Tibial artery (tissue), 4 donors: ENCODE measurements around the gene APOBEC3B.
"Not testable (repeated sequence)": the region's sequence is repeated elsewhere in the genome, so short reads cannot be mapped to it uniquely, and the experiment has no call there.

Source experiments
- DNase-seq, 2 donors: peaks; one replicate each; pipeline ENCODE4 v3.0.0-alpha.2; 2019
- H3K27ac ChIP-seq, 2 donors: fragments of 200-600 bp; sonication (generic) in 1 of 2; 1 replicate in 1 of 2; 2 replicates in 1 of 2; pipeline ENCODE4 v1.5.1; 2018 to 2019; ENCODE audit warnings: mild to moderate bottlenecking in 1 of 2
- H3K27me3 ChIP-seq, 2 donors: fragments of 200-600 bp; sonication (generic) in 1 of 2; one replicate each; pipeline versions ENCODE4 v1.5.1 to v1.6.0; 2016 to 2019
- H3K36me3 ChIP-seq, 3 donors: fragments of 200-600 bp; sonication (generic) in 2 of 3; one replicate each; pipeline ENCODE4 v1.5.1; 2016 to 2019; ENCODE audit warnings: mild to moderate bottlenecking in 2 of 3
- H3K4me1 ChIP-seq, 4 donors: fragments of 200-600 bp; sonication (generic) in 2 of 4; 1 replicate in 3 of 4; 2 replicates in 1 of 4; pipeline ENCODE4 v1.5.1; 2016 to 2019
- H3K4me3 ChIP-seq, 2 donors: fragments of 200-600 bp; sonication (generic) in 1 of 2; 1 replicate in 1 of 2; 2 replicates in 1 of 2; pipeline ENCODE4 v1.5.1; 2018 to 2019; ENCODE audit warnings: mild to moderate bottlenecking in 2 of 2
- H3K9me3 ChIP-seq, 3 donors: fragments of 200-600 bp; sonication (generic) in 1 of 3; one replicate each; pipeline ENCODE4 v1.5.1; 2016 to 2019
- CTCF ChIP-seq, 2 experiments: fragments of 200-600 bp in 1 of 2; fragments of 450-650 bp in 1 of 2; IDR thresholded peaks; one replicate each; pipeline ENCODE4 v1.5.1; 2017 to 2019; ENCODE audit warnings: antibody characterized with exemption in 2 of 2, mild to moderate bottlenecking in 1 of 2, moderate library complexity in 1 of 2
- intact Hi-C: fragments of 100-400 bp; cut with DNase I; formaldehyde crosslinking; loops from one replicate; pipeline ENCODE4 v1.15.0; 2023; ENCODE audit warnings: low total_unique reads

Gene APOBEC3B

GRCh38 chr22:38971791-38972190, 10.4 kb upstream of the APOBEC3B start:
- H3K4me1 ChIP-seq: no peaks in the 10 kb centered on the region
- H3K36me3 ChIP-seq: no peaks in the 10 kb centered on the region
- DNase-seq: no peak
- intact Hi-C loops: no loop called here
- no peak for TF ChIP-seq CTCF (IDR thresholded peaks at IDR 0.05)
- no peak overlapping the region for H3K27ac ChIP-seq
- H3K4me3 ChIP-seq: no peak overlapping the region
- peaks cover 0 to 11% of the 10 kb centered on the region in 2 donors for H3K27me3 ChIP-seq
- H3K9me3 ChIP-seq: no peaks in the 10 kb centered on the region

DNA sequence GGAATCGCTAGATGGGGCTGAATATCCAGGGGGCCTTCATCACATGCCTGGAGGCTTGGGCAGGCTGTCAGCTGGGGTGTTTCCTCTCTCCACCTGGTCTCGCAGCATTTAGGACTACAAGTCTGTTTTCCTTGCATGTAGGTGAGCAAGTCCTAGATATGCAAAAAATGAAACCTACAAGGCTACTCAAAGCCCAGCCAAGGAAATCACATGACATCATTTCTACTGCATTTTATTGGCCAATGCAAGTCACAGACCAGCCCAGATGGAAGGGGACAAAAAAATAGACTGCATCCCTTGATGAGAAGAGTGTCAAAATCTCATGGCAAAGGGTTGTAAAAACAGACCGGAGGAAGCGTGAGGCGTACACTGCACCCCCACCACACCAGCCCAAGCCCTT, 9.6 kb upstream of the APOBEC3B start:
- intact Hi-C loops: no loop called here
- Histone ChIP-seq H3K9me3 (no peaks in the 10 kb centered on the region), H3K4me1 (no peaks in the 10 kb centered on the region), H3K4me3 (no peak overlapping the region), H3K27me3 (peaks cover 0 to 5% of the 10 kb centered on the region in 2 donors), H3K27ac (no peak overlapping the region), H3K36me3 (no peaks in the 10 kb centered on the region)
- TF ChIP-seq CTCF (IDR thresholded peaks at IDR 0.05): no peak
- no peak for DNase-seq

DNA sequence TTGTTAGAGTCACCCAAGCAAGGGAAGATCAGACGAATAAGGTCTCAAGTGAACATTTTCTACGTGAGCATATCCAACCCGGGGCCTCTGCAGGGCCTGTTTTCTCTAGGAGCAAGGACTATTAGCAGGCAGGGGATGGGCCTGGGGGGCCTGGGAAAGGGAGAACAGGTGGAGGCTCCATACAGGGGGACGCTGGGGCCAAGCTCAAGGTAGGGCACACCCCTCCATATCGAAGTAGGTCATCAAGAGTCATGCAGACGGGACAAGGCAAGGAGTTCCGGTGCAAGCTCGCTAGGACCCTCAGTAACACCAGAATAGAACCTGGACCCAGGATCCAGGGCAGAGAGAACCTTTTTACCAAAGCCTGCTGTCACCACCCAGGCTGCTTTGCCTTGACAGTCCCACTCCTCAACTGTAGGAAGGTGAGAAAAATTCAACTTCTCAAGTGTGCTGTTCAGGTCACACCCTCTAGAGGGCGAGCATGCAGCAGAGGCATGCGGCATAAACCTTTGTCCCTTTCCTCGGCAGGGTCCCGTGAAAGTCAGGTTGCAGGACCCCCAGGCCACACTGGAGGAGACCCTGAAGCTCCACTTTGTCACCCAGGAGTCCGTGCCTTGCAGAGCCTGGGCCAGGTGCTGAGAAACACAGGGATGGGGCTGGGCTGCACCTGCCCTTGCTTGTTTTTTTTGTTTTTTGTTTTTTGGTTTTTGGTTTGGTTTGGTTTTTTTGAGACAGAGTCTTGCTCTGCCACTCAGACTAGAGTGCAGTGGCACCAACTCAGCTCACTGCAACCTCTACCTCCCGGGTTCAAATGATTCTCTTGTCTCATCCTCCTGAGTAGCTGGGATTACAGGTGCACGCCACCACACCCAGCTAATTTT, 8.6 kb upstream of the APOBEC3B start:
- DNase-seq: no peak
- peak; percentile 59 to 72 for TF ChIP-seq CTCF (IDR thresholded peaks at IDR 0.05)
- Histone ChIP-seq H3K27me3 (peaks cover 0 to 5% of the 10 kb centered on the region in 2 donors), H3K36me3 (no peaks in the 10 kb centered on the region), H3K4me1 (no peaks in the 10 kb centered on the region), H3K27ac (no peak overlapping the region), H3K9me3 (no peaks in the 10 kb centered on the region), H3K4me3 (no peak overlapping the region)
- intact Hi-C loops: no loop called here

DNA sequence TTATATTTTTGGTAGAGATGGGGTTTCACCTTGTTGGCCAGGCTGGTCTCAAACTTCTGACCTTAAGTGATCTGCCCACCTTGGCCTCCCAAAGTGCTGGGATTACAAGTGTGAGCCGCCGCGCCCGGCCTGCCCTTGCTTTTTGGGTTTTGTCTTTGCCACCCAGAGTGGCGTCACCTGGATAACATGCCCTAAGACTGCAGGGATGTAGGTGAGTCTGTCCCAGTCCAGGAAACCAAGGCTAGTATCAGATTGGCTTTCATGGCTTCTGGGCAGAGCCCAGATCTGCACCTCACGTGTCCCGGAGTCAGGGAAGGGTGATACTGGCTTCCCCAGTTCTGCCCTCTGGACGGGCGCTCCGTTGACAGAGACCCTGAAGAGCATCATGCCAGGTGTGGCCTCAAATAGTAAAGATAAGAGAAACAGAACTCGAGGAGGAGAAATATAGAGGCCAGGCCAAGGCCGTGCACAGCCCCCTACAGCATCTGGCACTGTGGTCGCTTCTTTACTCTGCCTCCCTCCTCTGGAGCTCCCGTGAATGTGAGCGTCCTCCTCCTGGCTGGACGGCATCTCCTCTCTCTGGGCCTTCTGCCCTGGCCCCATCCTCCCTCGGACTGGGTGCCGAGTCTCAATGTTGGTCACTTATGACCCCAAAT, 7.8 kb upstream of the APOBEC3B start:
- intact Hi-C loops: no loop called here
- Histone ChIP-seq H3K9me3 (no peaks in the 10 kb centered on the region), H3K27me3 (peaks cover 0 to 5% of the 10 kb centered on the region in 2 donors), H3K36me3 (no peaks in the 10 kb centered on the region), H3K27ac (no peak overlapping the region), H3K4me3 (no peak overlapping the region), H3K4me1 (no peaks in the 10 kb centered on the region)
- no peak for TF ChIP-seq CTCF (IDR thresholded peaks at IDR 0.05)
- no peak for DNase-seq

DNA sequence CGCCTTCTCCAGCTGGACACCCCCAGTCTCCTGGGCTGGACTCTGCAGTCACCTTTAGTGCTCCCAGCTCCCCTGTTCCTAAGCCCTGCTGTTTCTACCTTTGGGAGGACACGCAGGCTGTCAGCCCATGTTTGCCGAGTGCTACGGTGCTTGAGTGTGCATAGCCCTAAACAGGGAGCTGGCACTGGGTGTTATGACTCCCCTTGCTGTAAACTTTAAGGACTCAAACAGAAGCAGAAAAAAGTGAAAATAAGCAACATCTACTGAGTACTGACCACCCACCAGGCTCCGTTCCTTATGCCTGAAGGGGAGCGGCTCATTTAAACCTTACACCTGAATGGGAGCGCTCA, 7.3 kb upstream of the APOBEC3B start:
- intact Hi-C loops: no loop called here
- H3K36me3 ChIP-seq: no peaks in the 10 kb centered on the region
- H3K4me1 ChIP-seq: no peaks in the 10 kb centered on the region
- H3K4me3 ChIP-seq: no peak overlapping the region
- H3K27me3 ChIP-seq: peaks cover 0 to 5% of the 10 kb centered on the region in 2 donors
- H3K9me3 ChIP-seq: no peaks in the 10 kb centered on the region
- TF ChIP-seq CTCF (IDR thresholded peaks at IDR 0.05): no peak
- H3K27ac ChIP-seq: no peak overlapping the region
- DNase-seq: no peak

DNA sequence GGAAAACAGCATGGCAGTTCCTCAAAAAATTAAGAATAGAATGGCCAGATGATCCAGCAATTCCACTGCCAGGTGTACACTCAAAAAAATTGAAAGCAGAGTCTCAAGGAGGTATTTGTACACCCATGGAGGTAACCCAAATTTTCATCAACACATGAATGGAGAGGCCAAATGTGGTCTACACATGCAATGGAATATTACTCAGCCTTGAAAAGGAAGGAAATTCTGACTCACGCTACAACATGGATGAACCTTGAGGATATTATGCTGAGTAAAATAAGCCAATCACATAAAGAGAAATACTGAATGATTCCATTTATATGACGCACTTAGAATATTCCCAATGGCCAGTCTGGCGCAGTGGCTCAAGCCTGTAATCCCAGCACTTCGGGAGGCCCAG, 4.9 kb upstream of the APOBEC3B start:
- DNase-seq, H3K4me3 ChIP-seq, H3K27me3 ChIP-seq, intact Hi-C loops, H3K36me3 ChIP-seq, H3K27ac ChIP-seq, H3K9me3 ChIP-seq: not testable (repeated sequence)
- H3K4me1 ChIP-seq: peaks cover 0 to 12% (median under 1%) of the 10 kb centered on the region in 4 donors

- not testable (repeated sequence) for H3K27ac ChIP-seq, H3K4me3 ChIP-seq, DNase-seq, H3K9me3 ChIP-seq, H3K36me3 ChIP-seq, H3K27me3 ChIP-seq
- intact Hi-C loops: loop anchor here (5.0 kb wide), 1 partner anchor 108 kb away; the partner anchor contains the start of gene CBX6
- H3K4me1 ChIP-seq: peaks cover 0 to 18% (median 5%) of the 10 kb centered on the region in 4 donors
Measured at GRCh38 chr22:38980587-38980986, 1.6 kb upstream of the APOBEC3B start.
